GM21825 (cell line): ENCODE results near the gene CCDC192.
"Not testable (repeated sequence)": the region's sequence is repeated elsewhere in the genome, so short reads cannot be mapped to it uniquely, and the experiment has no call there.

Experiments
- ATAC-seq: cut with Tn5 transposase; IDR thresholded peaks from one replicate; pipeline ENCODE4 v1.9.1; 2021; ENCODE audit warnings: mild to moderate bottlenecking, moderate library complexity; ENCODE audit not compliant: unreplicated experiment

CCDC192 gene

DNA sequence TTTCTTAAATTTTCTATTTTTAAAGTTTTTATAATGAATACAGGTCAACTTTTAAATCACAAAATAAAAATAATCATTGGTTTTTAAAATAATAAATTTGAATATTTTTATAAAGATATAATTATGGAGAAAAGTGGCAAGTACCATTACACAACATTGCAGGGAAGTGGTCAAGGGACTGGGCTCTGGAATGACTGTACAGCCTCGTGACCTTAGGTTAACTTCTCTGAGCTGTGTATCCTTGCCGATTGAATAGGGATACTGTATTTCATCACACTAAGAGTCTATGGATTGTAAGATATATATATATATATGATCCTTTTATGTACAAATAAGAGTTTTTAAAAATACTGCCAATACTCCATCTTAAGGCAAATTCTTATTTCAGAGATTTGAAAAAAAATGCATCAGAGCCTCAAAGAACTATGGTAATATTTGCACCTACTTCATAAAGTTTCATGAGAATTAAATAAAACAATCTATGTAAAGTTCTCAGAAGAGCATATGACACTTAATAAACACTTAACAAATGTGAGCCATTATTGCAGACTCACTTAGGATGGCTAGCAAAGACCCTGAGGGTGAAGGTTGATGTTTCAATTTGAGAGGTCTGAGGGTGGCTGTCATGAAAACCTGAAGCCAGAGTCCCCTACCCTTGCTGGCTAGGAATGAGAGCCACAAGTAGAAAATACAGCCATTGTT, 136.5 kb downstream of the CCDC192 start:
- ATAC-seq: peak; percentile 56

DNA sequence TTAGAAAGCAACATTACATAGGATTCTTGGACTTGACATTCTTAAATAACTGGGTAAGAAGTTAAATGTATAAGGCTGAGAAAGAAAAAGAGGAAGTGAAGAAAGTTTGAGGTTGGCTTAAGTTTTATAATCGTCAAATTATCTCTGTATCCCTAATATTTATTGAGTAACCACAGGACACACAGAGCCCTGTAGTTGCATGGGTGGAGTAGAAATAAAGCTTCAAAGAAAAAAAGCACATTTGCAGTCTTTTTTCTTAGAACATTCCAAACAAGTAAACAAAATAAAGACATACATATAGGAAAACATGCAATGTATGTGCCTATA, 137.0 kb downstream of the CCDC192 start:
- ATAC-seq: peak; percentile 70

DNA sequence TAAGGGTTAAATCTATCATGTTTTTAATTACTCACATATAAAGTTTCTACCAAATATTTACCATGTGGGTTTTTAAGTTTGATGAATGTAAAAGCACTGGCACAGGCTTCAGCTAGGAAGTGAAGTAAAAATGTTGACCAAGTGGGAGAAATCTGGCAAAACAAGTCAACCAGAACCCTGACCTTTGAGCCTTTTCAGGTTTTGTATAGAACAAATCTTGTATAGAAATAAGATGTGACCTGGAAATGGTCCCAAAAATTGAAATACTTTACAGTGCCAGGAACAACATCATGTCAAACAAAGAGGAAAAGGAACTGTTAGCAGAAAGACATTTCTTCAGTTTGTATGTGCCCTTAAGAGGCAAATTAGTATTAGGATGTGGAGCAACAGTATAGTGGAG, 137.6 kb downstream of the CCDC192 start:
- no peak for ATAC-seq

DNA sequence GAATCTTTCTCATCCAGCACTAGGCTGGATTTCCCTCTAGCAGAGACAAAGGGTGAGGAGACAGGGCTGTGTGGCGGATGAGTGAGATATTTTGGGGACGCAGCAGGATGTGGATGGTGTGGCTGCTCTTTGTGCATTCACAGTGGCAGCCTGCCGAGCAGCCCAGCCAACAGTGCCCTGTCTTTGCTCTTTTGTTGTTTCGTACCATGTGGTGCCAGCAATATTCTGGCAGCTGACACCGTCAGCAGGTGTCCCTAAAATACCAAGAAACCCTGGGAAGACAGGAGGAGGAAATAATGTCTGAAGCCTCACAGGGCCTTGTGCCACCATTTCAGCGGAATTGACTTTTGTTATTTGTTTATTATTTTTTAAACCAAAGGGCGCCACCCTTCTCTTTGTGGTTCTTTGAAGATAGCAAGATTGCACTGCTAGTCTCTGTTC, 141.4 kb downstream of the CCDC192 start:
- no peak for ATAC-seq

DNA sequence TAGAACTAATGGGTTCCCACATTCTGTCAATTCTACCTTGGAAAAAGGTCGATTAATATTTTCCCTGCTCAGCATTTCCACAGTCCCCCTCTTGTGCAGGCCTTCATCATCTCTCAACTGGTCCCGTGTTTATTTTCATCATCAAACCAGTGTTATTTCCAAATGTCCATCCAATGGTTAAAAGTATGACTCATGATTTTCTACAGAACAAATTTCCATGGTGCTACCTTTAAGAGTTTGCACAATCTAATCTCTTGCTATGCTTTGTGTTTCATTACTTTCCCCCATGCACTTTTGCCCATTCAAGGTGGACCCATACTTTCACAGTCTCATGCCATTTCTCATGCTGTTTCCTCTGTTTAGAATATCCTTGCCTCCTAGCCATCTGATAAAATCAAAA, 143.7 kb downstream of the CCDC192 start:
- no peak for ATAC-seq

DNA sequence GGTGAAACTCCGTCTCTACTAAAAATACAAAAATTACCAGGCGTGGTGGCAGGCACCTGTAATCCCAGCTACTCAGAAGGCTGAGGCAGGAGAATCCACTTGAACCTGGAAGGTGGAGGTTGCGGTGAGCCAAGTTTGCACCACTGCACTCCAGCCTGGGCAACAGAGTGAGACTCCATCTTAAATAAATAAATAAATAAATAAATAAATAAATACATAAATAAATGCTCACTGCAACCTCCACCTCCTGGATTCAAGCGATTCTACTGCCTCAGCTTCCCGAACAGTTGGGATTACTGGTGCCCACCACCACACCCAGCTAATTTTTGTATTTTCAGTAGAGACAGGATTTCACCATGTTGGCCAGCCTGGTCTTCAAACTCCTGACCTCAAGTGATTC, 144.4 kb downstream of the CCDC192 start:
- ATAC-seq: not testable (repeated sequence)

DNA sequence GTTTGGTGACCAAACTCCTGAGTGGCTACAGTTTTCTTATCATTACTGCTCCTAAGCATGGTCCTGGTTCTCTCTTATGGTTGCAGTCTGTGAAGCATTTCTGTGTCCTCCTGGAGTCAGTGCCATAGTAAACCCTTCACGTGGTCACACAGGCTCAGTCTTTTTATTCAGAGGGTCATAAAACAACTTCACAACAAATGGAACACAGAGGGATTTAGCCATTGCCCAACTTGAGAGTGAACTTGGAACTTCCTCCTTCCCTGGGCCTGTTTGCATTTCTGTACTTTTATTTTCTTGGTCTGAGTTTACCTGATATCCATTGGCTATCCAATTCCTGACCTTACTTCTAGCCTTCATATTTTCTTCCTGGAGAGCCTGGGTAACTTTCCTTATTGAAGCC, 144.9 kb downstream of the CCDC192 start:
- no peak for ATAC-seq

DNA sequence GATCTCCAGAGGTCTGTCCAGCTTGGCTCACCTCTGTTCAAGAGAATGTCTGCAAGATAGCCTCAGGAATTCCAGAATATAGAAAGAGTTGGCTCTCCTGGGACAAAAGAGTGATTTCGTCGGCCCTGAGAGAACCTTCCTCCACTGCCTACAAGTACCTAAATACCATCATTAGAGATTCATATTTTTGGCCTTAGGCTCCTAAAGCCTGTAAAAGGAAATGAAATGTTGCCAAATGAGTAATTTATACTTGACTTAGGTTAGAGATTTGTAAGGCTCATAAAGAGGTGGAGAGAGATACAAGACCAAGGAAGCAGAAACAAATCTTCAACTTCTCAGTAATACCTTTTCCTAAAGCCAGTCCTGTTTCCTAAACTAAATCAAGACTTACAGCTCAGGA, 146.2 kb downstream of the CCDC192 start:
- no peak for ATAC-seq

DNA sequence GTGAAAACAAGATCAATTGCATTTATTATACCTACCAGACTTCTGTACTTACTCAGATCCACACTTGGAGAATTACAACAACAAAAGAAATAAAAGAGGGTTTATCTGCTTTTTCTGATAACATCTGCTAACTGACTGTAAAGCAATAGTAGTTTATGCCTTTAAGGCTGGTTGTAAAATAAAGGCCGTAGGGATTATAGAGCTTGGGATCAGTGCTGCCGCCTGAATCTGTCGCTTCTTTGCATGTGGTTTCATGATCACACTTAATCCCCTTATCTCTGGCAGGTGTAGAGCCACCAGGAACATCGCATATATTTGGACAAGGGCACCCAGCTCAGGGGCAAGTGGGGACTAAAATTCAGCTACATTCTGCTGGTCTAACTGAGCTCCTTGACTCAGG, 146.7 kb downstream of the CCDC192 start:
- ATAC-seq: no peak

DNA sequence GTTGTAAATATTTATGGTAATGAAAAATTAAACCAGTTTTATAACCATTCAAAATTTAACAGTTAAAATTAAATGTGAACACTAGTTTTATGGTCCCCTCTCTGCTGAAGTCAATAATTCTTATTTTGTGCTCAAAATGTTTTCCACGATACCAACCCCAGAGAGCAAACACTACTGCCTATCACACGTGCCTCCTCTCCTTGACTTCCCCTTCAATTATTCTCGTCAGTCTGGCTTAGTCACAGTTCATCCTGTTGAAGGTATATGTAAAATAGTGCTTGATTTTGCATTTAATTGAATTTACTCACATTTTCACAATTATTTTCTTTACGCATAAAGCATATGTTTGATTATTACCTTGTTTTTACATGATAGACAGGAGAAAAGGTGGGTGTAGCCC, 148.8 kb downstream of the CCDC192 start:
- no peak for ATAC-seq

DNA sequence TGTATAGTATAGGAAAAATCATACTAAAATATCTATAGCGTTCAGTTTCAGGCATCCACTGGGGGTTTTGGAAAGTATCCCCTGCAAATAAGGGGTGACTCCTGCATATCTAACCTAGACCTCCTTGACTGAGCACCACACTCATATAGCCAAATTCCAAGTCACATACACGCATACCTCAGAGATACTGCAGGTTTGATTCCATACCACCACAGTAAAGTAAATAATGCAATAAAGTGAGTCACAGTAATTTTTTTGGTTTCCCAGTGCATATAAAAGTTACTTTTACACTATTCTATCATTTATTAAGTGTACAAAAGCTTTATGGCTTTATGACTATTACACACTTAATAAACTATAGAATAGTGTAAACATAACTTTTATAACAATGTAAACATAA, 151.3 kb downstream of the CCDC192 start:
- no peak for ATAC-seq

DNA sequence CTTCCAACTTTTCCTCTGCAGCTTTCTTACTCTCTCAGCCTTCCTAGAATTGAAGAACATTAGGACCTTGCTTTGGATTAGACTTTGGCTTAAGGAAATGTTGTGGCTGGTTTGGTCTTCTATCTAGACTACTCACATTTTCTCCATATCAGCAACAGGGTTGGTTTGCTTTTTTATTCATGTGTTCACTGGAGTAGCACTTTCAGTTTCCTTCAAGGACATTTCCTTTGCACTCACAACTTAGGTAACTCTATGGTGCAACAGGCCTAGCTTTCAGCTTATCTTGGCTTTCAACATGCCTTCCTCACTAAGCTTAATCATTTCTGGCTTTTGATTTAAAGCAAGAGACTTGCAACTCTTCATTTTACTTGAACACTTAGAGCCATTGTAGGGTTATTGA, 153.1 kb downstream of the CCDC192 start:
- ATAC-seq: peak; percentile 88

DNA sequence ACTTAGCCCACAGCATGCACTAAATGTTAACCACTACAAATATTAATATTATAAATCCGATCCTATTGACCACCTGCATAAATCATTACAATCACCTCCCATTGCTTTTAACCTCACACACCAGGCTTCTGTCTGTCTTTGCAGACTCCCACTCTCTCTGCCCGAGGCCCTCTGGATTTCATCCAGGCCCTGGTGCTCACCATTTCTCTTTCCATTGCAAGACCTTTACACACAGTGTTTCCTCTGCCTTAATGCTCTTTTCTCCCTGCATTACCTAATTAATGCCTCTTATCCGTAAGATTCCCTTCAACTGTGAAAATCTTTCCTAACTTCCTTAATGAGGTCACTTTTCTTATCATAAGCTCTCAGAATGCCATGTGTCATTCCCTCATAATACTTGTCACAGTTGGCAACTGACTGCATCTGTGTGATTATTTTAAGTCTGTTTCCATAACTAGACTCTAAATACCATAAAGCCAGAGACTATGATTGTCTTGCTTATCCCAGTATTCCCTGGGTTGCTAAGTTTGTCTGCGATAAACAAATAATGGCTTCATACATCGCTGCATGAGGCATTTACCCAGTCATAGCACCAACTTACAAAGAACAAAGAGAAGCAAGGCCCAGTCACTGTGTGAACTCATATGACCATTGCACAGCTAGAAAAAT, 155.1 kb downstream of the CCDC192 start:
- ATAC-seq: no peak

DNA sequence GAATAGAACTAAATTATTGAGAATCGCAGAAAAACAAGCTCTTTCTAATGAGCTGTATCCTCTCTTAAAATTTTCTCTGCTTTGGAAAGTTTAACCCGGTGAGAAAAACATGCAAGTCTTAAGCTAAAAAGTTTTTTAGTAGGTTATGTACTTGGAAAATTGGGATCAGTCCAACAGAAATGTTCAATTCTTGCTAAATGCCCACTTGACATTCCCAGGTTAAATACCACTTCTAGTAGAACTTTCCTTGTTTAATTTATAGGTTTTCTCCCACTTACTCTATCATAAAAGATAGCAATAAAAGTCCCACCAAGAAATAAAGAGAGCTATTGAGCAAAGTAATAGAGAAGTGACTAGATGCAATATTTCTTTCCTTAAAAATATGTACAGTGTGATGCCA, 157.1 kb downstream of the CCDC192 start:
- ATAC-seq: no peak

DNA sequence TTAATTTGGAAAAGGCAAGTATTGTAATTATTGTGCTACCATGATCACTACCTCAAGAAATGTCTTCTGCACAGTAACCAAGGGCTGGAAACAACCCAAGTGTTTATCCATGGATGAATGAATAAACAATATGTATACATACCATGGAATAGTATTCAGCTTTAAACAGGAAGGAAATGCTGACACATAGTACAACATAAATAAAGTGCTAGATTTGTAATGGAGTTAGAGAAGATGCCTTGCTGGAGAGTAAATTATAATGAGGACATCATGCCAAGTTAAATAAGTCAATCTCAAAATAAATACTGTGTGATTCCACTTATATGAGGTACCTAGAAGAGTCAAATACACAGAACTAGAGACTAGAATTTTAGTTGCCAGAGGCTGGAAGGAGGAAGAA, 160.0 kb downstream of the CCDC192 start:
- no peak for ATAC-seq

DNA sequence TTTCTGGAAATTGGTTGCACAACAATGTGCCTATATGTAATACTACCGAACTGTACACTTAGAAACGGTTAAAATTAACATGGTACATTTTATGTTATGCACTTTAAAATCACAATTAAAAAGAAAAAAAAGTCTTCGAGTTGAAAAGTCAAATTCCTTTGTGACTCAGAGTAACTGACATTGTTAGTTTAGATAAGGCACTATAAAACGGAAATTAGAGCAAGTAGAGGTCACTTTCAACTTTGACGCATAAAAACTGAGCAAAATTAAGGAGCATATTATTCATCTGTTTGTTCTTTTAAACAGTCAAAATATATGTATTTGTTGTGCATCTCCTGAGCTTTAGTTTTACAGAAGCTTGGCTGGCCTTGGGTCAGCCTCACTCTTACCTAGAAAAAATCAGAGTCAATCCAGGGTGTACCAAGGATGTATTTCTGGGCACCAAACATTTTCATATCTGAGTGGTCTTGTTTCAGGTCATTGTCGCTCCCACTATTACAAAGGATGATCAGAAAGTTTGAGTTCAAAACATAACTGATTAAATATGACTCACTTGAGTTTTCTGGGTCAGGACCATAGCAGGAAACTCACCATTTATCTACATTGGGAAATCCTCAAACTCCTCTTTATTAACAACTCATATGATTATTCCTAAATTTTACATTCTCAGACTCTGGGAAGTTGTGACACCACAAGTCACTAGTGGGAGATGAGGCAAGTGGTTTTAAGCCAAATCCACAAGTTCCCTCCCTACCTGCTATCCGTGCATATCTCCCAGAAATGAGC, 160.6 kb downstream of the CCDC192 start:
- no peak for ATAC-seq

DNA sequence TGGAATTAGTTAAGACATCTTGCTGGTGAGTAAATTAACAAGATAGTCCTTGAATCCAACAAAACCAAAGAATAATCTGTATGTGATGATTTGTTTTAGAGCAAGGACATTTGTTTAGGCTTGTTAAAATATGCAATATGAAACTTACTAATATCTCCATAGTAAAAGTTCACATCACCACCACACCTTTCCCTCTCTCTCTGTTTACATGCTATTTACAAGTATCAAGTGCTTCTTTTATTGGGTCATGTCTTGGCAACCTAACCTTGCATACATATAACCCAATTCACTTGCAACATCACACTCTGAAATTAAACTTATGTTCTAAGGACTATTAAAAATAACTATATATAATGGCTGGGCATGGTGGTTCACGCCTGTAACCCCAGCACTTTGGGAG, 161.3 kb downstream of the CCDC192 start:
- no peak for ATAC-seq

DNA sequence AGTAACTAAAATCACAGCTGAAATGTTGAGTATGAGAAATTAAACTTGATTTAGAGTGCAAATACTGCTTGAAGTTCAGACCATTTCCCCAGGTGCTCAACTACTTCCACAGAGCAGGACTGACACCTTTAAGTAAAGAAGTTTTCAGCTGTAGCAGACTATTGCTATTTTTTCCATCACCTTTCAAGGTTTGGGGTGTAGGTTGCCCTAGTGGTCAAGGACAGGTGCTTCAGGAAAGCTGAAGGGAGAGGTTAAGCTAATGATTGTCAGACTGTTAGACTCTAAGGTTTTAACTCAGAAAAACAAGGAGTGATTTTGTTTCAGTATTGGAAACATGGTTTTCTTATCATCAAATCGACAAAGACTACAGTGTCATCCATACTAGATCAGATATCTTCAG, 162.1 kb downstream of the CCDC192 start:
- no peak for ATAC-seq

DNA sequence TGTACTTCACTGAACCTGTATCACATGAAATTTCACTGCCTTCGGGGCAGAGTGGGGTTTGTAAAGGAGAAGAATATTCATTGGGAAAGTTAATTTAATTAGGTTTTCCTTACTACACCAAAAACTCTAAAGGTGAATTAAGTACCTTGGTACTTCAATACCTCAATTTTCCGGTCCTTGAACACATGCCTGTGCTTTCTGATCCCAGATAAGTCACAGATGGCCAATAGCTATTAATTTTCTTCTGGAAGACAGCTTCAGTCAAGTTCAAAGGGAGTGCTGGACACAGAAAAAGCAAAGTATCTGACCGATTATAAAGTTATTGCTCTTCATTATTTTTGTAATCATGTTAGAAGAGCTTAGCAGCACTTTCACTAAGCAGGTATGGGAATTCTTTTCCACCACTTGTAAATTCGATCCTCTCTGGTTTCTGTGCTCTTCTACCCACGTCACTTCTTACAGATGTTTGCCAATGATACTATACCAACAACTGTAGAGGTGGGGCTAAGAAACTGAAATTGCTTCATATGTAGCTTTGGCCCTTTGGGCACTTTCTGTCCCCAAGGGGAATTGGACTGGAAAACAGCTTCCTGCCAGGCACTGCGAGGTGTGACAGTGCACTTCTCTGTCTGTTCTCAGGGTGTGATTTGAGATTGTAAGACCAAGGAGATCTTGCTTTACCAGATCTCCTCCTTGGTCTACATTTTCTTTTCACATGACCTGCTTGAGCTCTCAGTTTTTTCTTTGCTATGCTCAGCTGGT, 164.0 kb downstream of the CCDC192 start:
- peak; percentile 77 for ATAC-seq

DNA sequence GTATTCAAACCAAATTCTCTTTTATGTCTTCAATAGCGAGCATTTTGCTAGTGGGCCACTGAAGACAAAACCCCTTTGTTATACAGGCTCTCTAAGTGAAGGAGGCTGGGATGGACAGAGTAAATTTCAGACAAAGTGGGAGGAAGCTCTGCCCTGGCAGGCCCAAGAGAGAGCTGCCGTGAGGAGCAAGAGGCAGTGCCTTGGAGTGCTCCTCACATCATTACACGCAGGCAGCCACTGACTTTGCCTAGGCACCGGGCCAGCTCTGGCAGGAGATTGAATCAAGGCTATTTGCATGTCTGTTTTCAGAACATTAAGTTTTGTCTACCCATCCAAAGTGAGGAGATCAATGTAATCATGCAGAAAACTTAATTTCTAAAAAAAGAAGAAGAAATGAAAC, 167.7 kb downstream of the CCDC192 start:
- ATAC-seq: no peak

DNA sequence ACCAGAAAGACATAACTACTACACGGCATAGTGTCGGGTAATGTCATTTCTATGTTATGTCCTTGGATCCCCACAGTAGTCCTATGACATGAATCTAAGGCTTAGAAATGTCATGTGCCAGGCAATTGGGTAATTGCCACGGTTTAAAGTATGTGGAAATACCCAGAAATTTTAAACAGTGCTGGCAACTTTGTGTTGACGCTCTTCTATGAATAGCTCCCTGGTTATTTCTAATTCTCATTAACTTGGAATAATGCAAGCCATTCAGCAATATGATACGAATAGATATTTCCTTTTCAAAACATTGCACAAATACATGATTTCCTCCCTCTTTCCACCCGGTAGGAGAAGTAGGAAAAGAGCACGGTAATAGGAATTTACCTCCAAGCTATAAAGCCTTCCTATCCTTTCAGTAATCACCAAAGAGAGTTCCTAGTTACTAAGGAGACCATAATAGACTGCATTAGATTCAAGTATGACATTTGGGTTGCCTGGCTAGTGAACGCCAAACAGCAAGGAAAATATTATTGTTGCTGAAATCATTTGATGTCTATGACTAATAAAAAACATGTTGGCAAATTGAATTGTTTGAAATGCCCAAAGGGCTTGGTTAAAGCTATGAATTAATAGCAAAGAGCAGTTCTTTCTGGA, 168.4 kb downstream of the CCDC192 start:
- ATAC-seq: no peak
